HEK293 (cell line): ENCODE measurements around the gene PKM.
A peak's percentile ranks its signal among the peaks of the same experiment; 100 is the strongest.

ENCODE experiments used
- ATF2 ChIP-seq: fragments of 450-650 bp; formaldehyde crosslinking; IDR thresholded peaks from 2 replicates; pipeline ENCODE4 v1.5.1; 2016; ENCODE audit warnings: missing biosample characterization, missing genetic modification characterization, low read depth
- CTCF ChIP-seq: fragments of 450-650 bp; formaldehyde crosslinking; IDR thresholded peaks from 2 replicates; pipeline ENCODE4 v1.5.1; 2016; ENCODE audit warnings: missing biosample characterization, missing genetic modification characterization
- EGR2 ChIP-seq: fragments of 450-650 bp; formaldehyde crosslinking; IDR thresholded peaks from 2 replicates; pipeline ENCODE4 v1.5.1; 2016; ENCODE audit warnings: low read depth, missing biosample characterization, missing genetic modification characterization
- KLF10 ChIP-seq: fragments of 450-650 bp; IDR thresholded peaks from 2 replicates; pipeline ENCODE4 v1.5.1; 2018; ENCODE audit warnings: missing biosample characterization, mild to moderate bottlenecking, missing genetic modification characterization
- KLF7 ChIP-seq: fragments of 450-650 bp; formaldehyde crosslinking; IDR thresholded peaks from 2 replicates; pipeline ENCODE4 v1.5.1; 2016; ENCODE audit warnings: missing biosample characterization, missing genetic modification characterization, borderline replicate concordance
- MZF1 ChIP-seq: fragments of 450-650 bp; formaldehyde crosslinking; IDR thresholded peaks from 2 replicates; pipeline ENCODE4 v1.5.1; 2017; ENCODE audit warnings: missing biosample characterization, missing genetic modification characterization, borderline replicate concordance
- OVOL3 ChIP-seq: fragments of 450-650 bp; formaldehyde crosslinking; IDR thresholded peaks from 2 replicates; pipeline ENCODE4 v1.5.1; 2016; ENCODE audit warnings: missing biosample characterization, missing genetic modification characterization
- REST ChIP-seq: fragments of 450-650 bp; formaldehyde crosslinking; IDR thresholded peaks from 2 replicates; pipeline ENCODE4 v1.5.1; 2016; ENCODE audit warnings: missing biosample characterization, missing genetic modification characterization
- SP2 ChIP-seq: fragments of 450-650 bp; formaldehyde crosslinking; IDR thresholded peaks from 2 replicates; pipeline ENCODE4 v1.5.1; 2016; ENCODE audit warnings: missing biosample characterization, missing genetic modification characterization
- TRIM28 ChIP-seq: IDR thresholded peaks from 2 replicates; pipeline ENCODE4 v1.6.1; 2011; ENCODE audit warnings: low read length, control low read depth, borderline replicate concordance
- TSHZ1 ChIP-seq: fragments of 450-650 bp; formaldehyde crosslinking; IDR thresholded peaks from 2 replicates; pipeline ENCODE4 v1.5.1; 2016; ENCODE audit warnings: missing biosample characterization, missing genetic modification characterization, borderline replicate concordance
- ZBTB48 ChIP-seq: fragments of 450-650 bp; formaldehyde crosslinking; IDR thresholded peaks from 2 replicates; pipeline ENCODE4 v1.5.1; 2016; ENCODE audit warnings: missing biosample characterization, missing genetic modification characterization
- ZBTB7A ChIP-seq: fragments of 450-650 bp; formaldehyde crosslinking; IDR thresholded peaks from 2 replicates; pipeline ENCODE4 v1.5.1; 2016; ENCODE audit warnings: low read depth, missing biosample characterization, missing genetic modification characterization
- ZBTB8A ChIP-seq: fragments of 450-650 bp; formaldehyde crosslinking; IDR thresholded peaks from 2 replicates; pipeline ENCODE4 v1.5.1; 2016; ENCODE audit warnings: missing biosample characterization, missing genetic modification characterization
- ZFP37 ChIP-seq: fragments of 450-650 bp; formaldehyde crosslinking; IDR thresholded peaks from 2 replicates; pipeline ENCODE4 v1.5.1; 2016; ENCODE audit warnings: missing biosample characterization, missing genetic modification characterization
- ZNF174 ChIP-seq: fragments of 450-650 bp; formaldehyde crosslinking; IDR thresholded peaks from 2 replicates; pipeline ENCODE4 v1.5.0; 2017; ENCODE audit warnings: missing biosample characterization, mild to moderate bottlenecking, missing genetic modification characterization
- ZNF274 ChIP-seq, 2 experiments: fragments of 200-500 bp in 1 of 2; fragments of 450-650 bp in 1 of 2; sonication (Bioruptor generic) in 1 of 2; formaldehyde crosslinking in 1 of 2; IDR thresholded peaks; 2 replicates each; pipeline versions ENCODE4 v1.5.1 to v1.6.1; 2014 to 2016; ENCODE audit warnings: borderline replicate concordance in 1 of 2, inconsistent platforms in 1 of 2, low read length in 1 of 2, missing biosample characterization in 1 of 2, missing genetic modification characterization in 1 of 2
- ZNF341 ChIP-seq: fragments of 450-650 bp; formaldehyde crosslinking; IDR thresholded peaks from 2 replicates; pipeline ENCODE4; 2016; ENCODE audit warnings: low read depth, missing biosample characterization, missing genetic modification characterization
- ZNF354C ChIP-seq: fragments of 450-650 bp; formaldehyde crosslinking; IDR thresholded peaks from 2 replicates; pipeline ENCODE4 v1.5.1; 2016; ENCODE audit warnings: missing biosample characterization, missing genetic modification characterization, low read depth, borderline replicate concordance
- ZNF394 ChIP-seq: fragments of 450-650 bp; formaldehyde crosslinking; IDR thresholded peaks from 2 replicates; pipeline ENCODE4 v1.5.1; 2016; ENCODE audit warnings: missing biosample characterization, missing genetic modification characterization, mild to moderate bottlenecking, moderate library complexity, borderline replicate concordance
- ZNF521 ChIP-seq: fragments of 450-650 bp; formaldehyde crosslinking; IDR thresholded peaks from 2 replicates; pipeline ENCODE4 v1.5.1; 2017; ENCODE audit warnings: missing biosample characterization, mild to moderate bottlenecking, missing genetic modification characterization
- ZNF549 ChIP-seq: fragments of 450-650 bp; IDR thresholded peaks from 2 replicates; pipeline ENCODE4 v1.5.1; 2018; ENCODE audit warnings: missing biosample characterization, missing genetic modification characterization, mild to moderate bottlenecking, inconsistent platforms, moderate library complexity
- ZNF560 ChIP-seq: fragments of 450-650 bp; formaldehyde crosslinking; IDR thresholded peaks from 2 replicates; pipeline ENCODE4 v1.5.1; 2017; ENCODE audit warnings: missing biosample characterization, missing genetic modification characterization, borderline replicate concordance
- ZNF580 ChIP-seq: fragments of 450-650 bp; formaldehyde crosslinking; IDR thresholded peaks from 2 replicates; pipeline ENCODE4 v1.5.1; 2016; ENCODE audit warnings: missing biosample characterization, missing genetic modification characterization
- ZNF600 ChIP-seq: fragments of 450-650 bp; formaldehyde crosslinking; IDR thresholded peaks from 2 replicates; pipeline ENCODE4 v1.5.1; 2016; ENCODE audit warnings: missing biosample characterization, missing genetic modification characterization
- ZNF677 ChIP-seq: fragments of 450-650 bp; IDR thresholded peaks from 2 replicates; pipeline ENCODE4 v1.5.0; 2018; ENCODE audit warnings: missing biosample characterization, mild to moderate bottlenecking, missing genetic modification characterization, moderate library complexity
- ZNF701 ChIP-seq: fragments of 450-650 bp; formaldehyde crosslinking; IDR thresholded peaks from 2 replicates; pipeline ENCODE4 v1.5.1; 2016; ENCODE audit warnings: missing biosample characterization, missing genetic modification characterization
- ZSCAN30 ChIP-seq: fragments of 450-650 bp; IDR thresholded peaks from 2 replicates; pipeline ENCODE4 v1.5.1; 2018; ENCODE audit warnings: missing biosample characterization, mild to moderate bottlenecking, missing genetic modification characterization, moderate library complexity

Gene PKM

GRCh38 chr15:72272213-72272996 lies 41.4 kb upstream of the PKM start, which contains the start of gene PARP6 (continued):
- TF ChIP-seq ZBTB48 (tag by site-specific recombination) (peak; percentile 86), ZNF560 (no peak), ZBTB7A (tag by site-specific recombination) (0 out of 2 replicates have a peak, but pooled peaks have one; percentile 42), ZNF354C (no peak), EGR2 (tag by site-specific recombination) (peak; percentile 96), ZNF274 (IDR thresholded peaks at IDR 0.05; ENCODE audit: low read length) (no peak), ZNF274 (tag by site-specific recombination; IDR thresholded peaks at IDR 0.05; ENCODE audit: borderline replicate concordance) (no peak), ZNF521 (tag by site-specific recombination) (no peak), ZNF174 (tag by site-specific recombination) (no peak), ZSCAN30 (tag by site-specific recombination) (peak; percentile 60; the same call in 1 of the 2 replicates), ZNF549 (tag by site-specific recombination) (no peak), OVOL3 (tag by site-specific recombination) (0 out of 2 replicates have a peak, but pooled peaks have one; percentile 38), KLF10 (0 out of 2 replicates have a peak, but pooled peaks have one; percentile 39), CTCF (tag by site-specific recombination) (peak; percentile 99), ZNF701 (tag by site-specific recombination) (no peak), ATF2 (tag by site-specific recombination) (no peak), ZNF394 (peak; percentile 58; the same call in 1 of the 2 replicates), ZNF580 (tag by site-specific recombination) (peak; percentile 97), TSHZ1 (no peak), KLF7 (tag by site-specific recombination) (no peak), ZNF677 (peak; percentile 37; the same call in 1 of the 2 replicates), ZBTB8A (tag by site-specific recombination) (peak; percentile 88), ZNF341 (0 out of 2 replicates have a peak, but pooled peaks have one; percentile 35), REST (tag by site-specific recombination) (no peak), SP2 (tag by site-specific recombination) (peak; percentile 88), ZNF600 (peak; percentile 91), TRIM28 (peak; percentile 38; the same call in 1 of the 2 replicates), ZFP37 (peak; percentile 53; the same call in 1 of the 2 replicates), MZF1 (tag by site-specific recombination) (peak; percentile 99)
